GM18870 (cell line): ENCODE measurements around the gene SLC17A2.
"Not testable (repeated sequence)": the region's sequence is repeated elsewhere in the genome, so short reads cannot be mapped to it uniquely, and the experiment has no call there.

Source experiments
- ATAC-seq: cut with Tn5 transposase; IDR thresholded peaks from one replicate; pipeline ENCODE4 v1.9.1; 2021; ENCODE audit warnings: moderate library complexity; ENCODE audit not compliant: unreplicated experiment

SLC17A2 gene

DNA sequence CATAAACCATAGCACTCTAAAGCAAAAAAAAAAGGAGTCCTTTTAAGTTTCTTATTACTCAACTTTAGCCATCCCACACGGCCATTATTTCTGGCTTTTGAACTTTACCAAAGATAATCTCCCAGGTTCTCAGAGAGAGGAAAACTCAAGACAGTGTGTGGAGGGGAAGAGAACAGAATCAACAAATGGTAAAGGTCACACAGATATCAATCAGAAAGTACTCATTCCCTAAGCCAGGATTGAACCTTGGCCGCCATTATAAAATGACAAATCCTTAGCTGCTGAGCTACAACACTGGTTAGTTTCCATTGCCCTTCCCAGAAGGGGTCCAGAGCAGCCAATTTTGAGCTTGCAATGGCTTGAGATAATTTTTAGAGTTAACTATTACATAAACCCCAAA is 22.0 kb upstream of the SLC17A2 start:
- no peak for ATAC-seq

DNA sequence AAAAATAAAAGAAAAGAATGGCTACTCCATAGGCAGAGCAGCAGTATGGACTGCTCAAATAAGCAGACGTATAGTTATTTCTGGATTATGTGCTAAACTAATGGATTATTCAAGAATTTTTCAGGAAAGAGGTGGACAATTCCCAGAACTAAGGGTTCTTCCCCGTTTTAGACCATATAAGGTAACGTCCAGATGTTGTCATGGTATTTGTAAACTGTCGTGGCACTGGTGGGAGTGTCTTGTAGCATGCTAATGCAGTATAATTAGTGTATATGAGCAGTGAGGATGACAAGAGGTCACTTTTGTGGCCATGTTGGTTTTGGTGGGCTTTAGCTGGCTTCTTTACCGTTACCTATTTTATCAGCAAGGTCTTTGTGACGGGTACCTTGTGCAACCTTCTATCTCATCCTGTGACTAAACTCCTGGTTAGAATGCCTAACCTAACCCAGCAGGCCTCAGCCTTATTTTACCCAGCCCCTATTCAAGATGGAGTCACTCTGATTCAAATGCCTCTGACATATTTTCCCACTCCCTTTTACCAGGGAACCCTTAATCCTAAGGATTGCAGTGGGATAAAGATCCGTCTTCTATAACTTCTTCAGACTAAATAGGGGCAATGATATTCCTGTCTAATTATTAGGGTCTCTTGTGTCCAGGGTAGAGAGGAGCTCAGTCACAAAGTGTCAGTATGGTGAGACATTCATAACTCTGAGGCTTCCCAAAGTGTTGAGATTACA is 21.0 kb upstream of the SLC17A2 start:
- no peak for ATAC-seq

DNA sequence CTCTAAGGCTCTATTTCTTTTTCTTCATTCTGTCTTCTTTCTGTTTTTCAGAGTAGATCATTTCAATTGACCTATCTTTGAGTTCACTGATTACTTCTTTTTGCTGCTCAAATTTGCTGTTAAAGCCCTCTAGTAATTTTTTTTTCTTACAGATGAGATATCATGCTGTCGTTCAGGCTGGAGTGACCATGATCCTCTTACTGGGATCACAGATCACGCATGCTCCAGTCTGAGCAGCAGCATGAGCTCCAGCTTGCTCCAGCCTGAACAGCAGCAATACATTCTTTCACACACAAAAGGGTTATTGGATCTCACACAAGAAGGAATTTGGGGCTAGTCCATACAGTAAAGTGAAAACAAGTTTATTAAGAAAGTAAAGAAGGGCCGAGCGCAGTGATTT is 19.8 kb upstream of the SLC17A2 start:
- no peak for ATAC-seq

DNA sequence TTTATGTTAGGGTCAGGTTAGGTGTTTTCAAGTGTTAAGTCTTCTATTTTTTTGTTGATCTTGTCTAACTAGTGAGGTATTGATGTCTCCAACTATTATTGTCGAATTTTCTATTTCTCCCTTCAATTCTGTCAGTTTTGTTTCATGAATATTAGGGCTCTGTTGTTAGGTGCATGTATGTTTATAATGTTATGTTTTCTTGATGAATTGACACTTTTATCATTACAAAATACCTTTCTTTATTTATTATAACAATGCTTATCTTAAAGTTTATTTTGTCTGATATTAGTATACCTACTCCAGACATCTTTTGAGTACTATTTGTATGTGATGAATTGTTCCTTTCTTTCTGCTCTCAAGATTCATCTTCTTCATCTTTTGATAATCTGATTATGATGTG is 19.2 kb upstream of the SLC17A2 start:
- no peak for ATAC-seq

DNA sequence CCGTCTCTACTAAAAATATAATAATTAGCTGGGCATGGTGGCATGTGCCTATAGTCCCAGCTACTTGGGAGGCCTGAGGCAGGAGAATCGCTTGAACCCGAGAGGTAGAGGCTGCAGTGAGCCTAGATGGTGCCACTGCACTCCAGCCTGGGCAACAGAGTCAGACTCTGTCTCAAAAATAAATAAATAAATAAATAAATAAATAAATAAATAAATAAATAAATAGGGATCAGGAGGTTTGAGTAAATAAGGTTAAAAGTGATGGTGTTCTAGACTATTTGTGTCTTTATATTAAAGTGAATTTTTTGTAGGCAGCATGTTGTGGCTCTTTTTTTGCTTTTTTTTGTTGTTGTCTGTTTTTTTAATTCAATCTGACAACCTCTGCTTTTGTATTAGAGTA is 17.0 kb upstream of the SLC17A2 start:
- not testable (repeated sequence) for ATAC-seq

DNA sequence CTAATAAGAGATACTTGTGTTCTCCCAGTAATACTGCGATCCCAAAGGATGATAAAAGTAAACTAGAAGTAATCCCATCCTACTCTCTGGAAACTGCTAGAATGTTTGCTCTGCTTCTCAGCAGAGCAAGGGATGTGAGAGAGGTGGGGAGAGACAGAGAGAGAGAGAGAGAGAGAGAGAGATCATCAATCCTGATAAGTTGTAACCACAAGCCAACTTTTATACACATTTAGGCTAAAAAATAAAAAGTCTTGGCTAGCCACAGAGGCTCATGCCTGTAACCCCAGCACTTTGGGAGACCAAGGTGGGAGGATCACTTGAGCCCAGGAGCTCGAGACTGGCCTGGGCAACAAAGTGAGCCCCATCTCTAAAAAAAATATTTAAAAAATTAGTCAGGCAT is 16.1 kb upstream of the SLC17A2 start:
- ATAC-seq = no peak

DNA sequence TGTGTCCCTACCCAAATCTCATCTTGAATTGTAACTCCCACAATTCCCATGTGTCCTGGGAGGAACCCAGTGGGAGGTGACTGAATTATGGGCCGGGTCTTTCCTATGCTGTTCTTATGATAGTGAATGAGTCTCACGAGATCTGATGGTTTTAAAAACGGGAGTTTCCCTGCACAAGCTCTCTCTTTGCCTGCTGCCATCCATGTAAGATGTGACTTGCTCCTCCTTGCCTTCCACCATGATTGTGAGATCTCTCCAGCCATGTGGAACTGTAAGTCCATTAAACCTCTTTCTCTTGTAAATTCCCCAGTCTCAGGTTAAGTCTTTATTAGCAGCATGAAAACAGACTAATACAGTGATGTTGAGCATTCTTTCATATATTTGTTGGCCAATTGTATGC is 15.2 kb upstream of the SLC17A2 start:
- ATAC-seq = not testable (repeated sequence)

DNA sequence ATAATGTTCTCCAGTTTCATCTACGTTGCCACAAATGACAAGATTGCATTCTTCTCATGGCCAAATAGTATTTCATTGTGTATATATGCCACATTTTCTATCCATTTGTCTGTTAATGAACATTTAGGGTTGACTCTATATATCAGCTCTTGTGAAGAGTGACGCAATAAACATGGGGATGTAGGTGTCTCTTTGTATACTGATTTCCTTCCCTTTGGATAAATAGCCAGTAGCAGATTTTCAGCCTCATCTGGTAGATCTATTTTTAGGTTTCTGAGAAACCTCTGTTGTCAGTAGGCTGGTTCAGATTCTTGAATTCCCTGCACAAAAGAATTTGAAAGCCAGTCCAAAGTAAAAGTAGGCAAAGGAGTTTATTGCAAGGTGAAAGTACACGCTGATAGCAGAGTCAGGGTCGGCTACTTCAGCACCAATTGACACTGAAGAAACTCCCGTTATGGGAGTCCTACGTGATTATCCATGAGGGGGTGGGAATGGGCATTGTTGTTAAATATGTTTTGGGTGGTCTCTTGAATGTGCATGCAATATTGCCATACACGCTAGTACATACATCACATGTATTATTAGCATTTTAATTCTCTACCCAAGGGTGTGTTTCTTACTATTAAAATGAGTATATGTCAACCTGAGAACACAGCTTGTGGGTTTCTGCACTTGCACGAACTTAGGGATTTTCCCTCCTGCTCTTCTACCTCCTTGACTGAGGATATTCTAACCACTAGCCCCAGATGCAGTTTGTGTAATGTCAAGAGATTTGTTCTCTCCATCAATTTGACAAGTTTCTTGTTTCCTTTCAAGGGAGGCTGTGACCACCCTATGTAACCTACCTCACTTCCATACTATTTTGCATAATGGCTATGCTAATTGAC is 14.4 kb upstream of the SLC17A2 start:
- ATAC-seq = peak; percentile 91

DNA sequence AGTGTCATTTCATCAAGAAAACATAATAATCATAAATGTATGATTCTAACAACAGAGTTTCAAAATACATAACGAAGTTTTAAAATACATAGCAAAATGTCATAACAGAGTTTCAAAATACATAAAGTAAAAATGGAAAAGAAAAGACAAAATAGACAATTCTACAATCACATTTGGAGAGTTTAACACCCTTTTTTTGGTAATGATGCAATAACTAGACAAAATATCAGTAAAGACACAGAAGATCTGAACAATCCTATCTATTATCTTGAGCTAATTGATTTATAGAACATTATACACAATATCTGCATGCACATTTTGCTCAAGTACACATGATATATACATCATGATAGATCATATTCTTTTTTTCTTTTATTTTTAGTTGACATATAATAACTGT is 13.4 kb upstream of the SLC17A2 start:
- ATAC-seq = no peak

DNA sequence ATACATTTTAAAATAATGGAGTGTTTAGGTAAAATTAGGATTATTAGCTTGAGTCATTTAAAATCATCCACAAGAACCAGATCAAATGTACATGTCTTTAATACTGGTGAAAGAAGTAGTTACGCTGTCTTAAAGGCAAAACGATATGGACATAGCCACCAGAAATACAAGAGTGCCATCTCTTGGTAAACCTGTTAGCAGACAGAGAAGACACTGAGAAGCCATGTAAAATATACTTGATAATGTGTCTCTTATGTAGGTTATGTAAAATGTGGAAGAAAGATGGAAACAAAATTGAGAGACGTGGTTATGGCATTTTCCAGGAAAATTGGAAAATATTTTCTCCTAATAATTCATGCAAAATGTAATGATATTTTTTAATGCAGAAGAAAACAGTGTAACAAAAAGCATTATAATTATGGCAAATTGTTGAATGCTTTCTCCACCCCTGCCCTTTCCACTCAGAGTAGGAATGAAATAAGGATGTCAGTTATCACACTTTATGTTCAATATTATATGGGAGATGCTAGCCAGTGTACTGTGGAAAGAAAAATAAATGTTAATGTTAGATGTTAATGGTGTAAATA is 12.2 kb upstream of the SLC17A2 start:
- ATAC-seq = no peak

DNA sequence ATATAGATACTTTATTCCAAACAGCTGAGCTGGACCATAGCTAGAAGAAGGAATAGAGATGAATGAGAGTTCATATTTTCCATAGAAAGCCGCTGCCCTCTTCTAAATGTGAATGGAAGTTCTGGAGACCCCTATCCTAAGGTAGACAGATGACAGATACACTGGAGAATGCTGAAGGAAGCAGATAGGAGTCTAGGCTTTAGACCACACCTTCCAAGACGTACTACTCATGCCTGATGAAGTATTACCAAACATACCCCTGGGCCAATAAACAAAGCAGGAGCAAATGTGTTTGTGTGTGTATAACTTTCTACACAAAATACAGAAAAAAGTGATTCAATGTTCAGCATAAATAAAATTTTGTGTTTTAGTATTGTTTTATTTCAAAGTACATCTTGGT is 9.1 kb upstream of the SLC17A2 start:
- no peak for ATAC-seq

DNA sequence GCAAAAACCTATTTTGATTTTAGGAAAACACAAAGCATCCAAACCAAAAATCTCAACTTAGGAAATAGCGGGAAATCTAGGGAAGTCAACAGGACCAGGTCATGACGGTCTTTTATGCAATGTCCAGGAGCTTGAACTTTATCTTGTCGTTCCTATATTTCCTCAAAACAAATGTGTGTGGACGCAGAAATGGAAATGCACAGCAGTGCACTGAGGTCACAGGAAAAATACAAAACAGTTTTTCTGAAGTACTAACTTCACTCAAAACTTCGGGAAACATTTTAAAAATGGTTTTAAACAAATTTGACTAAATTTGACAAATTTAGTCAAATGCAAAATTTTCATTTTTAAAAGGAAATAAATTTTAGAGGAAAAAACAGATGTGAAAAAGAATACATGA is 5.5 kb upstream of the SLC17A2 start:
- ATAC-seq = no peak

DNA sequence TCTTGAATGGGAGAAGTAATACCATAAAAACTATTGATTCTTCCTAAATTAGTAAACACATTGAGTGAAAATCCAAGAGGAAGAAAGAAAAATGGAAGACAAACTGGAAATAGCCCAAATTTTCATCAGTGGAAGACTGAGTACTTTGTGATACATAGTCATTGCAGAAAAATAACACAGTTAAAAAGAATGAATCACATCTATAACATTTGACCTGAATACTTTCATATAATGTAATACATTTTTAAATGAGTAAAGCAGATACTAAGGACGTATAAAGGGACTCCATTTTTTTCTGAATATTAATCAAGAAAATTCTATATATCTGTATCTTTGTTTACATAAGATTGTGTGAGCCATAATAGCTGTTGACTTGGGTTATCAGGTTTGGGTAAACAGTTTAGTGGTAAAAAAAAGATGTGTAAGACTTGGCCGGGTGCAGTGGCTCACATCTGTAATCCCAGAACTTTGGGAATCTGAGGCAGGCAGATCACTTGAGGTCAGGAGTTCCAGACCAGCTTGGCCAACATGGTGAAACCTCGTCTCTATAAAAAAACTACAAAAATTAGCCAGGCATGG is 4.3 kb upstream of the SLC17A2 start:
- no peak for ATAC-seq

DNA sequence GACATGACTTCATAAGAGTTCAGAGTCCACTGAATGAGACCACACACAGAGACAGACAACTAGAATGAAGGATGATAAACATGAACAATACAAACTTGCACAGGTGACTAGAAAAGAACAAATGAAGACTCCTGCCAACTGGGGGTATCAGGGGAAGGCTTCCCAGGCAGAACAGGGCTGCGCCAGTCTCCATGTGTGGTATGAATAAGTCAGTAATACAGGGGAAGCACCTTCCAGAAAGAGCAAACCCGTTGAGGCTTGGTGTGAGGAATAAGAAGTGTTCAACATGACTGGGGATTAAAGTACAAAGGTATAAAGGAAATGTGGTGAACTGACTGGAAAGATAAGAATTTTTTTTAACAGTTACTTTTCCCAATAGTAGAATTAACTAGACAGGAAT is 3.7 kb upstream of the SLC17A2 start:
- ATAC-seq = no peak

DNA sequence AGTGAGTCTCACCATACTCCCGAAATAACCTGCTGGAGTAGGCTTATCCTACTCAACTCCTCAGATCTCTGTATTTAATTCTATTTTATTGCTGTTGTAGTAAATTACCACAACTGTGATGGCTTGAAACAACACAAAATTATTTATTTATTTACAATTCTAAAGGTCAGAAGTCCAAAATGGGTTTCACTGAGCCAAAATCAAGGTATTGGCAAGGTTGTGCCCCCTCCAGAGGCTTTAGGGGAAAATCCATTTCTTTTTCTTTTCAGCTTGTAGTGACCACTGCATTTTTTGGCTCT is 869 bp upstream of the SLC17A2 start:
- no peak for ATAC-seq

DNA sequence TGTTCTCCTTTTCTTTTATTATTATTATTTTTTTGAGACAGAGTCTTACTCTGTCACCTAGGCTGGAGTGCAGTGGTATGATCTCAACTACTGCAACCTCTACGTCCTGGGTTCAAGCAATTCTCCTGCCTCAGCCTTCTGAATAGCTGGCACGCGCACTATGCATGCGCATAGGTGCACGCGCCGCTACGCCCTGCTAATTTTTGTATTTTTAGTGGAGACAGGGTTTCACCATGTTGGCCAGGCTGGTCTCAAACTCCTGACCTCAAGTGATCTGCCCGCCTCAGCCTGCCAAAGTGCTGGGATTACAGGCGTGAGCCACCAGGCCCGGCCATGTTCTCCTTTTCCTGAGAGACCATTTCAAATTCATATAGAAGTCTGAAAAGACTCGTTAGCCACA is 706 bp downstream of the SLC17A2 start:
- not testable (repeated sequence) for ATAC-seq

DNA sequence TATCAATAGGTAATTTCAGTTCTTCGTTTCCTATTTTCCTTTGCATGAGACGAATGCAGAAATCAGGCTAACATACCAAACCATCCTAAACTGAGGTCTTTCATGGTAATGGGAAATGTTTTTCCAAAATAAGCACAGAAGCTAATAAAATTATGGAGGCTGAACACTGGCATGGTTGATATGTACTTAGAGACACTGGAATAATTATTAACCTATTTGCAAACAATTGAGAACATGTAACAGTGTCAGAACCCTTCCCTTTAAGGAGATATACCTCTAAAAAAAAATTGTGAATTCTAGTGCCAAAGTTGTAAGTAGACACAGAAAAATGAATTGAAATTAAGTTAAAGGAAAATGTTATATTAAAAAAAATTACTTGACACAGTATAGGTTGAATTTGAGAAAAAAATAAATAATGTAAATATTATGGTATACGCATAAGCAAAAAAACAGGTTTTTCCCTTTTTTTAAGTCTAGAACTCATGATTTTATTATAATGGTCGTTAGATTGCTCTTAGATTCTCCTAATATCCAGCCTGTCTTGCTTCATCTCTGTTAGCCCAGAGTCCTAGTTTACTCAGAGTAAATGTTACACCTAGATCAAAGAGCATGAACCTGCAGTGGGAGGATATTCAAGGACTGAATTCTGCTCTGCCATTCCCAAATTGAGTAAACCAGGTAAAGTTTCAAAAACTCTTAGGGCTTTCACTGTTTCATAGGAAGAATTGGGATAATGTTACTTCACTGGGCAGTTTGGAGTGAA is 1.7 kb downstream of the SLC17A2 start:
- ATAC-seq = no peak

DNA sequence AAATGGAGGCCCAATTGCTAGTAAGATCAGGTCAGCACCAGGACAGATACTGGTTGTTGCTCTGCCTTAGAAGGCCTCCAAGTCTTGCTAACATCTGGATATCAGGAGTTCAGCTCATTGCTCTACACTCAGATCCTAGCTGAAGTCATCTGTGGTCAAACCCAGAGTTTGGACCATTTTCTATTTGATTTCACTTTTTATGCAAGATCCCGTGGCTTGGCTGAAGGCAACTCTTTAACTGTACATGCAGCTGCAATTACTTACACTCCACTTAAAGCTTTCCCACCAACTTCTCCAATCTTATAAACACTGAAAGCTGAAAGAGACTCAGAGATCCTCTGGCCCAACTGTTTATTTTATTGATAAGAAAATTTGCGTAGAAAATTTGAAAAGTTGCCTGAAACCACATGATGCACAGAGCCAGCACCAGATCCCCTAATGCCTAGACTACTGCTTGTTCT is 2.7 kb downstream of the SLC17A2 start:
- no peak for ATAC-seq

DNA sequence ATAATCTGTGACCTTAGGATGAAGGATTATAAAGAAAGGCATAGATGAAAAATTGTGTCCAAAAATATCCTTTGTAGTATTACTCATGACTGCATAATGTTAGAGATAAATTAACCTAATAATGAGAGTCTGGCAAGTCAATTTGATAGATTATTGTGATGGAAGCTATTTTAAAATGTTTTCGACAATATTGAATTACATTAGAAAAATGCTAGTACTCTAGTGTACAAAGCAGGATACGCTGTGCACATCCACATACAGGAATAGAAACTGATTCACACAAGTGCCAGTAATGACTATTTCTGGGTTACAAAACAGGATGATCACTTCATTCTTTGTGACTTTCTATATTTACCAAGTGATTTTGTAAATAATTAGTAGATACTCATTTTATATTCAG is 3.3 kb downstream of the SLC17A2 start:
- no peak for ATAC-seq

DNA sequence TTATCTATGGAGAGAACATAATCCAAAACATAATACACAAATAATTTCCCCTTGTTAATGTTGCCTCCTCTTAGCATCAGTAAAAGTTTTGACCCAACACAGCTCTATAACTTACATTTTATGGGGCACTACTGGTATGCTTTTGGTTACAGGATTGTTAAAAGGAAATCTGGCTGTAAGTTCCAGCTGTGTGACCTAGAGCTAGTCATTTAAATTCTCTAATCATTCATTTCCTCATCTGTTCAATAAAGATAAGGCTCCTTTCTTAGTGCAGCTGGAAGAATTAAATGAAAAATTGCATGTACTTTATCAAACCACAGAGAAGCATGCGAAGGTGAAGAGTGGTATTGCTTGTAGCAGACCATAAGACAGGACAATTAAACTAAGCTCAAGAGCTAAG is 4.6 kb downstream of the SLC17A2 start:
- no peak for ATAC-seq

DNA sequence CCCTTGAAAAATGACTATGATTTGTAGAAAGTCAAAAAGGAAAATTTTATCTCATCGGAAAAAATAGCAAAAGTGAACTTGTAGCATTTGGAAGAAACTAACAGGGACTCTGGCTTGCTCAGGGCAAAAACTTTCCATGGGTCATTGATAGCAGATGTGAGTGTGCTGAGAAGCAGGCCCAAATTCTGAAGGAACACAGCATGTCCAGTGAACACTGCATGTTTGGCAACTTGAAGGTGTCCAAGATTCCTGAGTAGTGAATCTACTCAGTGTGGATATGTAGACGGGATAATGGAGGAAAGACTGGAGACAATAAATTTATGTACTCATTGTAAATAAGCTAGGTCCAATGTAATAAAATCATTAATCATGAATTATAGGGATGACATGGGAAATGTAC is 8.2 kb downstream of the SLC17A2 start:
- no peak for ATAC-seq
